ENCODE results near the gene PPP1R12A. TPM values are rescaled to one million over a fixed set of nuclear protein-coding genes. Genes with fewer than 3 reads are reported as not detected.
A peak's percentile ranks its signal among the peaks of the same experiment; 100 is the strongest.

PPP1R12A gene
- total RNA-seq, 2 donors from 2014 or later: 68.7 to 86.9 TPM

DNA sequence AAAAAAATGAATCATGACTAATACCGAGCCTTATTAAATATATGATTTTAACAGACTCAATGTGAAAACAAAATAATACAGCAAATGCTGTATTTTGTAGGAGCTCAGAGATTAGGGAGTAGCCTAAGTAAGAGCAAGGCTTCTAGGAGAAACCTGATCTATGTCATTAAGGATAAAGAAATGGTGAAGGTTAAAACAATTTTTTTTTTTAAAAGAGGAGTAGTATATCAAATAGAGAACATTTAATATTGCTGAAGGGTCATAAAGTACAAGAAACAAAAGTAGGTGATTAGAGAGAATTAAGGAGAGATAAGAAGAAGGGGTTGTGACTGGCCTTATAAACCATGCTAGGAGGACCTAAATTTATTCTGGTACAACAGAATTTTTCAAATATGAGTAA, 39.1 kb downstream of the PPP1R12A start:
- intact Hi-C loops (cut with DNase I): no loop called here
- Histone ChIP-seq H3K4me1 (replicated peaks) (no peaks in the 10 kb centered on the region), H3K9me3 (no peaks in the 10 kb centered on the region), H3K36me3 (no peaks in the 10 kb centered on the region), H3K4me3 (no peak overlapping the region), H3K27ac (no peak overlapping the region), H3K27me3 (replicated peaks; ENCODE audit: insufficient read depth) (no peaks in the 10 kb centered on the region)
- TF ChIP-seq, protein P1, sequence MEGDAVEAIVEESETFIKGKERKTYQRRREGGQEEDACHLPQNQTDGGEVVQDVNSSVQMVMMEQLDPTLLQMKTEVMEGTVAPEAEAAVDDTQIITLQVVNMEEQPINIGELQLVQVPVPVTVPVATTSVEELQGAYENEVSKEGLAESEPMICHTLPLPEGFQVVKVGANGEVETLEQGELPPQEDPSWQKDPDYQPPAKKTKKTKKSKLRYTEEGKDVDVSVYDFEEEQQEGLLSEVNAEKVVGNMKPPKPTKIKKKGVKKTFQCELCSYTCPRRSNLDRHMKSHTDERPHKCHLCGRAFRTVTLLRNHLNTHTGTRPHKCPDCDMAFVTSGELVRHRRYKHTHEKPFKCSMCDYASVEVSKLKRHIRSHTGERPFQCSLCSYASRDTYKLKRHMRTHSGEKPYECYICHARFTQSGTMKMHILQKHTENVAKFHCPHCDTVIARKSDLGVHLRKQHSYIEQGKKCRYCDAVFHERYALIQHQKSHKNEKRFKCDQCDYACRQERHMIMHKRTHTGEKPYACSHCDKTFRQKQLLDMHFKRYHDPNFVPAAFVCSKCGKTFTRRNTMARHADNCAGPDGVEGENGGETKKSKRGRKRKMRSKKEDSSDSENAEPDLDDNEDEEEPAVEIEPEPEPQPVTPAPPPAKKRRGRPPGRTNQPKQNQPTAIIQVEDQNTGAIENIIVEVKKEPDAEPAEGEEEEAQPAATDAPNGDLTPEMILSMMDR (IDR thresholded peaks at IDR 0.05): no peak
- no peak for TF ChIP-seq POLR2AphosphoS5 (IDR thresholded peaks at IDR 0.05)
- no peak for TF ChIP-seq POLR2A (IDR thresholded peaks at IDR 0.05)
- no peak for DNase-seq (ENCODE audit: low spot score)
- 57% methylated on average over 1 of the region's 1 CpG for WGBS

DNA sequence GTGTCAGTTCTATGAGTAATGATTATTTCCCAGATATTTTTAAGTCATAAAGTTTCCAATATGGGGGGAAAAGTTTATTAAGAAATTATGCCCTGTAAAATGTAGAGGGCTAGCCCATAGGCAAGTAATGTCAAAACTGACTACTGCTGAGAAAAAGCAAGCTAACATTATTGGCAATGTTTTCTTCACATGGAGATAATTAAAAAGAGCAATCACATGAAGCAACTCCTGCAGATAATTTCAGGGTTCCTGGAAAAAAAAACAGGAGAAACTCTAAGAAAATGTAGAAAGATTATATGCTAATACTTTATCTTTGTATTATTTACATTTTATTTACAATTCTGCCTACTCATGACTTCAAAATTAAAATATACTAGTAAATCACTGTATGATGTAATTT, 39.8 kb downstream of the PPP1R12A start:
- no peak overlapping the region for H3K4me3 ChIP-seq
- H3K27ac ChIP-seq: no peak overlapping the region
- intact Hi-C loops (cut with DNase I): no loop called here
- no peaks in the 10 kb centered on the region for H3K36me3 ChIP-seq
- H3K4me1 ChIP-seq (replicated peaks): no peaks in the 10 kb centered on the region
- TF ChIP-seq POLR2A (IDR thresholded peaks at IDR 0.05): no peak
- TF ChIP-seq POLR2AphosphoS5 (IDR thresholded peaks at IDR 0.05): no peak
- TF ChIP-seq, protein P1 (IDR thresholded peaks at IDR 0.05): no peak
- no peaks in the 10 kb centered on the region for H3K27me3 ChIP-seq (replicated peaks; ENCODE audit: insufficient read depth)
- no peak for DNase-seq (ENCODE audit: low spot score)
- no peaks in the 10 kb centered on the region for H3K9me3 ChIP-seq

DNA sequence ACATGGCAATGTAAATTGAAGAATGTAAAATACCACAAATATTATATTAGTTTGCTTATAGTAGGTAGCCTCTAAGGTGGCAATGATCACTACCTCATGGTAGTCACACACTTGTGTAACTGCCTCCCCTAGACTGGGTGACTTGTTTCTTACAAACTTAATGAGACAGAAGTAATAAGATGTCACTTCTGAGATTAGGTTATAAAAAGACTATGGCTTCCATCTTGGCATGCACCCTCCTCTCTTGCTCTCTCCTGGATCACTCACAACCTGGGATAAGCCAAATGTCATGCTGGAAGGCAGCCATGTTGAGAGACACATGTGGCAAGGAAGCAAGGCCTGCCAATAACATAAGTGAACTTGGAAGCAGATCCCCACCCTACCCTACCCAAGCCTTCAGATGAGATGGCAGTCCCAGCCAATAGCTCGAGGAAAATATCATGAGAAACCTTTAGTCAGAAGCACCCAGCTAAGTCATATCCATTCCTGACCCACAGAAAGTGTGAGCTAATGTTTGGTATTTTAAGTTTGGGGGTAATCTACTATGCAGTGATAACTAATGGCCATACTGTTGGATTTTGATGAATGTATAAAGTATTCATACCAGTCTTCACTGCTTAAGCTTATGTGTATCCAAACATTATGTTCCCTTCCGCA, 43.3 kb downstream of the PPP1R12A start:
- Histone ChIP-seq H3K27me3 (replicated peaks; ENCODE audit: insufficient read depth) (no peaks in the 10 kb centered on the region), H3K27ac (no peak overlapping the region), H3K4me1 (replicated peaks) (peaks cover 5% of the 10 kb centered on the region), H3K4me3 (no peak overlapping the region), H3K36me3 (no peaks in the 10 kb centered on the region), H3K9me3 (no peaks in the 10 kb centered on the region)
- WGBS: 98% methylated on average over 2 of the region's 2 CpGs
- TF ChIP-seq, protein P1 (IDR thresholded peaks at IDR 0.05): no peak
- TF ChIP-seq POLR2A (IDR thresholded peaks at IDR 0.05) (no peak), POLR2AphosphoS5 (IDR thresholded peaks at IDR 0.05) (no peak)
- intact Hi-C loops (cut with DNase I): no loop called here
- DNase-seq (ENCODE audit: low spot score): no peak

DNA sequence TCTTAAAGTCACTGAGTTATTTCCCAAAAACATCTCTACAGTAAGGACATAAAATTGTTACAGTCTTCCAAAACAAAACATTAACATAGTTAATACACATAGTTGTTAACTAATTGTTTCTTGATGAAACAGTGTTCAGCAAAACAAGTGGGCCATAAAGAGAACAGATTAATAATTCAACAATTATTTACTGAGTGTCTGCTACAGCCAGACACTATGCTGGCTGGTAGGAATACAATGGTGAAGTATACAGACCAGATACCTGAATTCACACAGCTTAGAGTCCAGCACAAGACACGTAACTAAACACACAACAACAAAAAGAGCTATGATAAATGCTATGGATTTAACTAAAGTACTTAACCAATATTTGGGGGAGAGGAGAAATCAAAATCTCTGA, 47.0 kb downstream of the PPP1R12A start:
- peaks cover 9% of the 10 kb centered on the region for H3K4me1 ChIP-seq (replicated peaks)
- no peaks in the 10 kb centered on the region for H3K36me3 ChIP-seq
- no peaks in the 10 kb centered on the region for H3K27me3 ChIP-seq (replicated peaks; ENCODE audit: insufficient read depth)
- intact Hi-C loops (cut with DNase I): no loop called here
- H3K27ac ChIP-seq: no peak overlapping the region
- H3K4me3 ChIP-seq: no peak overlapping the region
- no peaks in the 10 kb centered on the region for H3K9me3 ChIP-seq
- 61% methylated on average over 1 of the region's 1 CpG for WGBS
- no peak for DNase-seq (ENCODE audit: low spot score)
- TF ChIP-seq, protein P1 (IDR thresholded peaks at IDR 0.05): no peak
- no peak for TF ChIP-seq POLR2A (IDR thresholded peaks at IDR 0.05)

DNA sequence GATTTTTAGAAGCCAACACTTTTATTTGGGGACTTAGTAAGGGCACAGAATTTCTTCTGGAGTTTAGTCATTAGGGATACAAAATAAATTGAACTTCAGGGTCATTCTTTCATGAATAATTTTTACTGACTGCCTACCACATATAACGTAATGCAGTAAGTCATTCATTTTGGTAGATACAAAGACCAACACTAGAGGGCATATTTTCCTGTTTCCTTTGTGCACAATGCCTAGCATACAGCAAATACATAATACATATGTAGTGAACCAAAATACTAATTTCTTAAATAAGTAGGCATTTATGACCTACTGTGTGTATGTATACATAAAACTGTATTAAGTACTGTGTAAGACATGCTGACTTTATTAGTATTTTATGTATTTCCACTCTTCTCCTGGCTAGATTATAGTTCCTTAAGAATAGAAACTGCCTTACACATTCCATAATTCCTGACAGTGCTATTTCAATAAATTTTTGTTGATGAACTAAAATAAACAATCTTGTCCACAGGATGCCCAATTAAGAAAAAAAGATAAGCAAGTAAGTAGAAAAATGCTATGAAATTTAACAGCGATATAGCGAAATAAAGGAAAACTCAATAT, 47.9 kb downstream of the PPP1R12A start:
- Histone ChIP-seq H3K9me3 (no peaks in the 10 kb centered on the region), H3K27ac (no peak overlapping the region), H3K4me3 (no peak overlapping the region), H3K27me3 (replicated peaks; ENCODE audit: insufficient read depth) (no peaks in the 10 kb centered on the region), H3K4me1 (replicated peaks) (peaks cover 9% of the 10 kb centered on the region), H3K36me3 (no peaks in the 10 kb centered on the region)
- no peak for DNase-seq (ENCODE audit: low spot score)
- intact Hi-C loops (cut with DNase I): no loop called here
- TF ChIP-seq, protein P1 (IDR thresholded peaks at IDR 0.05): peak in 3 of 4 experiments; percentile 29 to 46 (median 46)
- TF ChIP-seq POLR2A (IDR thresholded peaks at IDR 0.05) (no peak), POLR2AphosphoS5 (IDR thresholded peaks at IDR 0.05) (no peak)
- WGBS: 62% methylated on average over 3 of the region's 3 CpGs

All from prostate gland (tissue), 2 donors.